Measurements from ENCODE around the gene GALNT8.
"Not testable (repeated sequence)": the region's sequence is repeated elsewhere in the genome, so short reads cannot be mapped to it uniquely, and the experiment has no call there.

The GALNT8 gene

GRCh38 chr12:4742416-4742970, 22.3 kb downstream of the GALNT8 start:
- Histone ChIP-seq H3K4me1 (ENCODE audit: insufficient read depth, poor library complexity, severe bottlenecking) (no peaks in the 10 kb centered on the region), H3K27me3 (ENCODE audit: insufficient read depth, poor library complexity, severe bottlenecking) (peaks cover 13% of the 10 kb centered on the region), H3K27ac (ENCODE audit: poor library complexity, severe bottlenecking) (no peak overlapping the region), H3K9me3 (ENCODE audit: severe bottlenecking) (no peaks in the 10 kb centered on the region), H3K4me3 (ENCODE audit: severe bottlenecking) (no peak overlapping the region), H3K36me3 (ENCODE audit: low read depth) (no peaks in the 10 kb centered on the region)
- DNase-seq (ENCODE audit: low spot score) (no peak), ATAC-seq (ENCODE audit: low read depth) (no peak)
- TF ChIP-seq CTCF (IDR thresholded peaks at IDR 0.05; ENCODE audit: poor library complexity, severe bottlenecking), result no peak

- ATAC-seq (ENCODE audit: low read depth) (no peak), DNase-seq (ENCODE audit: low spot score) (no peak)
- no peak overlapping the region for H3K4me3 ChIP-seq (ENCODE audit: severe bottlenecking)
- peaks cover 13% of the 10 kb centered on the region for H3K27me3 ChIP-seq (ENCODE audit: insufficient read depth, poor library complexity, severe bottlenecking)
- H3K36me3 ChIP-seq (ENCODE audit: low read depth), result no peaks in the 10 kb centered on the region
- TF ChIP-seq CTCF (IDR thresholded peaks at IDR 0.05; ENCODE audit: poor library complexity, severe bottlenecking), result no peak
- H3K4me1 ChIP-seq (ENCODE audit: insufficient read depth, poor library complexity, severe bottlenecking), result no peaks in the 10 kb centered on the region
- no peak overlapping the region for H3K27ac ChIP-seq (ENCODE audit: poor library complexity, severe bottlenecking)
- H3K9me3 ChIP-seq (ENCODE audit: severe bottlenecking), result no peaks in the 10 kb centered on the region
Observed at GRCh38 chr12:4743046-4743445, 22.8 kb downstream of the GALNT8 start.

- peaks cover 9% of the 10 kb centered on the region for H3K27me3 ChIP-seq (ENCODE audit: insufficient read depth, poor library complexity, severe bottlenecking)
- TF ChIP-seq CTCF (IDR thresholded peaks at IDR 0.05; ENCODE audit: poor library complexity, severe bottlenecking), result no peak
- no peak for DNase-seq (ENCODE audit: low spot score)
- H3K36me3 ChIP-seq (ENCODE audit: low read depth), result no peaks in the 10 kb centered on the region
- ATAC-seq (ENCODE audit: low read depth), result no peak
- no peaks in the 10 kb centered on the region for H3K4me1 ChIP-seq (ENCODE audit: insufficient read depth, poor library complexity, severe bottlenecking)
- no peaks in the 10 kb centered on the region for H3K9me3 ChIP-seq (ENCODE audit: severe bottlenecking)
- no peak overlapping the region for H3K27ac ChIP-seq (ENCODE audit: poor library complexity, severe bottlenecking)
- no peak overlapping the region for H3K4me3 ChIP-seq (ENCODE audit: severe bottlenecking)
Observed at GRCh38 chr12:4744709-4745108, 24.5 kb downstream of the GALNT8 start.

- no peaks in the 10 kb centered on the region for H3K9me3 ChIP-seq (ENCODE audit: severe bottlenecking)
- peaks cover 7% of the 10 kb centered on the region for H3K27me3 ChIP-seq (ENCODE audit: insufficient read depth, poor library complexity, severe bottlenecking)
- DNase-seq (ENCODE audit: low spot score) (no peak), ATAC-seq (ENCODE audit: low read depth) (no peak)
- no peaks in the 10 kb centered on the region for H3K4me1 ChIP-seq (ENCODE audit: insufficient read depth, poor library complexity, severe bottlenecking)
- H3K36me3 ChIP-seq (ENCODE audit: low read depth), result no peaks in the 10 kb centered on the region
- no peak overlapping the region for H3K27ac ChIP-seq (ENCODE audit: poor library complexity, severe bottlenecking)
- no peak overlapping the region for H3K4me3 ChIP-seq (ENCODE audit: severe bottlenecking)
- no peak for TF ChIP-seq CTCF (IDR thresholded peaks at IDR 0.05; ENCODE audit: poor library complexity, severe bottlenecking)
Observed at GRCh38 chr12:4745249-4745648, 25.0 kb downstream of the GALNT8 start.

GRCh38 chr12:4751654-4752053, 31.5 kb downstream of the GALNT8 start:
- ATAC-seq (ENCODE audit: low read depth); H3K27ac ChIP-seq (ENCODE audit: poor library complexity, severe bottlenecking); H3K9me3 ChIP-seq (ENCODE audit: severe bottlenecking); H3K27me3 ChIP-seq (ENCODE audit: insufficient read depth, poor library complexity, severe bottlenecking); H3K36me3 ChIP-seq (ENCODE audit: low read depth); H3K4me3 ChIP-seq (ENCODE audit: severe bottlenecking); DNase-seq (ENCODE audit: low spot score); H3K4me1 ChIP-seq (ENCODE audit: insufficient read depth, poor library complexity, severe bottlenecking): not testable (repeated sequence)

All from RWPE2 (cell line).